Fibroblast of lung (primary cell): Measurements from ENCODE around the gene COX7C. TPM values are rescaled to one million over a fixed set of nuclear protein-coding genes. Genes with fewer than 3 reads are reported as not detected.
A peak's percentile ranks its signal among the peaks of the same experiment; 100 is the strongest.
"Not testable (repeated sequence)": the region's sequence is repeated elsewhere in the genome, so short reads cannot be mapped to it uniquely, and the experiment has no call there.

Source experiments
- DNase-seq, 2 donors: peaks; one replicate each; pipeline versions ENCODE4 v3.0.0 to v3.0.0-alpha.2; 2010; ENCODE audit warnings: low read depth in 2 of 2
- H2AFZ ChIP-seq: 2 replicates; pipeline ENCODE4 v1.5.1; 2012; ENCODE audit warnings: low read length, control low read depth, inconsistent platforms
- H3K27ac ChIP-seq: 2 replicates; pipeline ENCODE4 v1.5.1; 2011; ENCODE audit warnings: low read length, control low read depth; ENCODE audit not compliant: insufficient read depth
- H3K27me3 ChIP-seq: 2 replicates; pipeline ENCODE4 v1.5.1; 2011; ENCODE audit warnings: mild to moderate bottlenecking, low read length; ENCODE audit not compliant: control insufficient read depth, insufficient read depth
- H3K36me3 ChIP-seq: 2 replicates; pipeline ENCODE4 v1.5.1; 2011; ENCODE audit warnings: low read length; ENCODE audit not compliant: control insufficient read depth, insufficient read depth
- H3K4me1 ChIP-seq: 2 replicates; pipeline ENCODE4 v1.5.1; 2011; ENCODE audit warnings: low read length; ENCODE audit not compliant: control insufficient read depth, insufficient read depth; ENCODE audit errors: extremely low read depth
- H3K4me2 ChIP-seq: 2 replicates; pipeline ENCODE4 v1.5.1; 2011; ENCODE audit warnings: low read length, control low read depth; ENCODE audit not compliant: insufficient read depth; ENCODE audit errors: extremely low read depth
- H3K4me3 ChIP-seq, 4 experiments: fragments of 200-600 bp in 1 of 4; sonication (generic) in 1 of 4; replicated peaks in 1 of 4; 2 replicates each; pipeline ENCODE4 v1.5.1; 2011 to 2016; ENCODE audit warnings: low read length in 4 of 4, low read depth in 3 of 4, mild to moderate bottlenecking in 3 of 4, control low read depth in 2 of 4, inconsistent platforms in 1 of 4, mixed read lengths in 1 of 4; ENCODE audit not compliant: insufficient read depth in 1 of 4; ENCODE audit errors: control extremely low read depth in 1 of 4
- H3K79me2 ChIP-seq: 2 replicates; pipeline ENCODE4 v1.5.1; 2012; ENCODE audit warnings: mild to moderate bottlenecking, low read length, inconsistent platforms; ENCODE audit not compliant: control insufficient read depth, insufficient read depth
- H3K9ac ChIP-seq: 2 replicates; pipeline ENCODE4 v1.5.1; 2011; ENCODE audit warnings: mild to moderate bottlenecking, low read length, control low read depth; ENCODE audit not compliant: insufficient read depth
- H3K9me3 ChIP-seq: 2 replicates; pipeline ENCODE4 v1.5.1; 2012; ENCODE audit warnings: low read depth, low read length; ENCODE audit not compliant: control insufficient read depth, insufficient read depth
- H4K20me1 ChIP-seq: 2 replicates; pipeline ENCODE4 v1.5.1; 2011; ENCODE audit warnings: low read length; ENCODE audit not compliant: control insufficient read depth, insufficient read depth; ENCODE audit errors: extremely low read depth
- EZH2 ChIP-seq: IDR thresholded peaks from 2 replicates; pipeline ENCODE4 v1.5.1; 2012; ENCODE audit warnings: low read length, control low read depth, mild to moderate bottlenecking; ENCODE audit errors: missing control alignments
- polyA minus RNA-seq: library from RNA; depleted of rRNA, polyadenylated mRNA; stranded (reverse); fragments of >200 nt; gene quantifications from 2 replicates; pipeline ENCODE4 v1.2.3, GENCODE V29; 2011; ENCODE audit warnings: low replicate concordance
- polyA plus RNA-seq, 2 donors: library from polyadenylated mRNA; depleted of rRNA in 1 of 2; stranded (reverse) in 1 of 2; unstranded in 1 of 2; fragments of >200 nt; gene quantifications; 2 replicates each; pipeline ENCODE4 v1.2.1, GENCODE V29; 2011 to 2012; ENCODE audit warnings: missing spikeins in 1 of 2
- total RNA-seq: library from RNA; depleted of rRNA; stranded (reverse); fragments of >200 nt; gene quantifications from 2 replicates; pipeline ENCODE4 v1.2.1, GENCODE V29; 2014
- TF ChIP-seq, protein P1 (sequence below), 2 donors: IDR thresholded peaks in 1 of 2; conservative IDR thresholded peaks in 1 of 2; 1 replicate in 1 of 2; 2 replicates in 1 of 2; pipeline ENCODE4 v1.5.1; 2011 to 2012; ENCODE audit warnings: low read length in 2 of 2, control low read depth in 1 of 2, inconsistent platforms in 1 of 2, low read depth in 1 of 2, mild to moderate bottlenecking in 1 of 2

Gene COX7C
- total RNA-seq (171 and 202 TPM in 2 replicates), polyA plus RNA-seq (537 and 613 TPM in 2 replicates), polyA minus RNA-seq (29.6 and 43.0 TPM in 2 replicates)
- 778 and 875 TPM in 2 replicates for polyA plus RNA-seq (2012)

GRCh38 chr5:86617756-86618576, at the start of gene COX7C:
Gene COX7C, plus strand, starts transcription at chr5:86617941. Its CDS starts 115 bp downstream, at chr5:86618056.
- H3K4me2 ChIP-seq = peak within 1 kb of the TSS; percentile 89
- peak within 1 kb of the TSS; percentile 75 for H3K9ac ChIP-seq
- no peaks in the 10 kb centered on the region for H4K20me1 ChIP-seq
- peak within 1 kb of the TSS; percentile 94 for H2AFZ ChIP-seq
- H3K36me3 ChIP-seq = peaks cover 6% of the 10 kb centered on the region
- peak within 1 kb of the TSS; percentile 94 to 100 (median 96) for H3K4me3 ChIP-seq
- peaks cover 16% of the 10 kb centered on the region for H3K79me2 ChIP-seq
- no peaks in the 10 kb centered on the region for H3K9me3 ChIP-seq
- TF ChIP-seq EZH2 = no peak
- TF ChIP-seq, protein P1, sequence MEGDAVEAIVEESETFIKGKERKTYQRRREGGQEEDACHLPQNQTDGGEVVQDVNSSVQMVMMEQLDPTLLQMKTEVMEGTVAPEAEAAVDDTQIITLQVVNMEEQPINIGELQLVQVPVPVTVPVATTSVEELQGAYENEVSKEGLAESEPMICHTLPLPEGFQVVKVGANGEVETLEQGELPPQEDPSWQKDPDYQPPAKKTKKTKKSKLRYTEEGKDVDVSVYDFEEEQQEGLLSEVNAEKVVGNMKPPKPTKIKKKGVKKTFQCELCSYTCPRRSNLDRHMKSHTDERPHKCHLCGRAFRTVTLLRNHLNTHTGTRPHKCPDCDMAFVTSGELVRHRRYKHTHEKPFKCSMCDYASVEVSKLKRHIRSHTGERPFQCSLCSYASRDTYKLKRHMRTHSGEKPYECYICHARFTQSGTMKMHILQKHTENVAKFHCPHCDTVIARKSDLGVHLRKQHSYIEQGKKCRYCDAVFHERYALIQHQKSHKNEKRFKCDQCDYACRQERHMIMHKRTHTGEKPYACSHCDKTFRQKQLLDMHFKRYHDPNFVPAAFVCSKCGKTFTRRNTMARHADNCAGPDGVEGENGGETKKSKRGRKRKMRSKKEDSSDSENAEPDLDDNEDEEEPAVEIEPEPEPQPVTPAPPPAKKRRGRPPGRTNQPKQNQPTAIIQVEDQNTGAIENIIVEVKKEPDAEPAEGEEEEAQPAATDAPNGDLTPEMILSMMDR (conservative IDR thresholded peaks at IDR 0.05 in 1 of 2, IDR thresholded peaks at IDR 0.05 in 1 of 2; ENCODE audit: low read depth in 1 of 2, low read length in 2 of 2) = no peak
- H3K27ac ChIP-seq = peak within 1 kb of the TSS; percentile 81
- no peaks in the 10 kb centered on the region for H3K27me3 ChIP-seq
- peak; percentile 94 to 97 for DNase-seq
- no peaks in the 10 kb centered on the region for H3K4me1 ChIP-seq

DNA sequence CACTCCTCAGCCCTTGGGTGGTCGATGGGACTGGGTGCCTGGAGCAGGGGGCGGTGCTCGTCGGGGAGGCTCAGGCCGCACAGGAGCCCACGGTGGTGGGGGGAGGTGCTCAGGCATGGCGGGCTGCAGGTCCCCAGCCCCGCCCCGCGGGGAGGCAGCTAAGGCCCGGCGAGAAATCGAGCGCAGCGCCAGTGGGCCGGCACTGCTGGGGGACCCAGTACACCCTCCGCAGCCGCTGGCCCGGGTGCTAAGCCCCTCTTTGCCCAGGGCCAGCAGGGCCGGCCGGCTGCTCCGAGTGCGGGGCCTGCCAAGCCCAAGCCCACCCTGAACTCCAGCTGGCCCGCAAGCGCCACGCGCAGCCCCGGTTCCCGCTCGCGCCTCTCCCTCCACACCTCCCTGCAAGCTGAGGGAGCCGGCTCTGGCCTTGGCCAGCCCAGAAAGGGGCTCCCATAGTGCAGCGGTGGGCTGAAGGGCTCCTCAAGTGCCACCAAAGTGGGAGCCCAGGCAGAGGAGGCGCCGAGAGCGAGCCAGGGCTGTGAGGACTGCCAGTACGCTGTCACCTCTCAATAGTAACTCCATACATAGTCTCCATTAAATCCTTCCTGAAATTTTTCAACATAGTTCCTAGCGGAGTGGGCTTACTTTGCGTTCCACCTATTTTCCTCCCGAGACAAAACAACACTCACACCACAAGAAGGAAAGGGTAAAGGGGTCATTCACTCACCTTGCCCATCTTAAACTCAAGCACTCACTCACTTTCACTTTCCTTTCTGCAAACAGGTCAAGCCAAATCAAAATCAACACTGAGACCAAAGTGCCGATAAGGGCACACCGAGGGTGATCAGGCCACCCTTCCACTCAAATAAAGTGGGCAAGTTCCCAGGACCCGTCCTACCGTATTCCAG, 48.0 kb upstream of the COX7C start:
- H3K9me3 ChIP-seq, H4K20me1 ChIP-seq, H2AFZ ChIP-seq, H3K4me3 ChIP-seq, H3K4me2 ChIP-seq, H3K27ac ChIP-seq, H3K79me2 ChIP-seq, H3K27me3 ChIP-seq, H3K9ac ChIP-seq, DNase-seq, H3K4me1 ChIP-seq, H3K36me3 ChIP-seq: not testable (repeated sequence)

- Histone ChIP-seq H2AFZ (no peak overlapping the region), H3K4me3 (no peak overlapping the region), H3K79me2 (no peaks in the 10 kb centered on the region), H3K9ac (no peak overlapping the region), H4K20me1 (no peaks in the 10 kb centered on the region), H3K9me3 (no peaks in the 10 kb centered on the region), H3K4me2 (no peak overlapping the region), H3K36me3 (no peaks in the 10 kb centered on the region), H3K27ac (no peak overlapping the region), H3K4me1 (no peaks in the 10 kb centered on the region), H3K27me3 (no peaks in the 10 kb centered on the region)
- TF ChIP-seq EZH2 = no peak
- TF ChIP-seq, protein P1 (conservative IDR thresholded peaks at IDR 0.05 in 1 of 2, IDR thresholded peaks at IDR 0.05 in 1 of 2; ENCODE audit: low read depth in 1 of 2, low read length in 2 of 2) = no peak
- no peak for DNase-seq
Observed at GRCh38 chr5:86570427-86571083, 47.2 kb upstream of the COX7C start.

DNA sequence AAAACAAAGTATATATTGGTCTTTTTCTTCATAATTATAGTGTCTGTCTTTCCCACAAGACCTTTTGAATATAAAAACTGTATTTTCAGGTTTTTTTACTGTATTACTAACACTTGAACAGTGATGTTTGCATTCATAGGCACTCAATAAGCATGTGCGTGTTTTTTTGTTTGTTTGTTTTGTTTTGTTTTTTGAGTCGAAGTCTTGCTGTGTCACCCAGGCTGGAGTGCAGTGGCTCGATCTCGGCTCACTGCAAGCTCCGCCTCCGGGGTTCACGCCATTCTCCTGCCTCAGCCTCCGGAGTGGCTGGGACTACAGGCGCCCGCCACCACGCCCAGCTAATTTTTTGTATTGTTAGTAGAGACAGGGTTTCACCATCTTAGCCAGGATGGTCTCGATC, 46.6 kb upstream of the COX7C start:
- not testable (repeated sequence) for DNase-seq, H3K4me3 ChIP-seq, H4K20me1 ChIP-seq, H3K4me2 ChIP-seq, H3K9ac ChIP-seq, H2AFZ ChIP-seq, H3K27me3 ChIP-seq, H3K9me3 ChIP-seq, H3K4me1 ChIP-seq, H3K36me3 ChIP-seq, H3K27ac ChIP-seq, H3K79me2 ChIP-seq
